ENCODE data around the gene RHOJ. TPM values are rescaled to one million over a fixed set of nuclear protein-coding genes. Genes with fewer than 3 reads are reported as not detected.

Gene RHOJ
- total RNA-seq, 2 donors from 2014 or later = 5.9 to 11.2 TPM

DNA sequence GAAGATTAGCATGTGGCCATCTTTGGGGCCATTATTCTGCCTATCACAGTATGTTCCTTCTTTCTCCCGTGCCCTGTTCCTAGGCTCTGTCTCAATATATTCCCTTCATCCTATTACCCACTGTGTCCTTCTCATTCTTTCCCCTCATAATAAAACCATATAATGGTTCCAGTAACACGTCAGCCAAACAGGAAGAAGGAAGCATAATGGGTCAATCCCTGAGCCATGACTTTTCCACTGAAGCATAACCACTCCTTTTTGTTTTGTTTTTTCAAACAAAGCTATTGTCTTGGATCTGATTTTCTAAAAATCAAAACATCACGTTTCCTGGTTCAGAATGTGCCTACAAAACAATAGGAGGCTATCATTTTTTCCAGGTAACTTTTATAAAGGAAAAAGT, 21.3 kb upstream of the RHOJ start:
- Histone ChIP-seq H3K9me3 (no peaks in the 10 kb centered on the region), H3K27ac (peak overlapping the region in 1 of 2 donors; percentile 22), H3K4me1 (no peaks in the 10 kb centered on the region), H3K4me3 (no peak overlapping the region), H3K36me3 (no peaks in the 10 kb centered on the region), H3K27me3 (no peaks in the 10 kb centered on the region)
- DNase-seq (ENCODE audit: low spot score) = no peak
- TF ChIP-seq, protein P1, sequence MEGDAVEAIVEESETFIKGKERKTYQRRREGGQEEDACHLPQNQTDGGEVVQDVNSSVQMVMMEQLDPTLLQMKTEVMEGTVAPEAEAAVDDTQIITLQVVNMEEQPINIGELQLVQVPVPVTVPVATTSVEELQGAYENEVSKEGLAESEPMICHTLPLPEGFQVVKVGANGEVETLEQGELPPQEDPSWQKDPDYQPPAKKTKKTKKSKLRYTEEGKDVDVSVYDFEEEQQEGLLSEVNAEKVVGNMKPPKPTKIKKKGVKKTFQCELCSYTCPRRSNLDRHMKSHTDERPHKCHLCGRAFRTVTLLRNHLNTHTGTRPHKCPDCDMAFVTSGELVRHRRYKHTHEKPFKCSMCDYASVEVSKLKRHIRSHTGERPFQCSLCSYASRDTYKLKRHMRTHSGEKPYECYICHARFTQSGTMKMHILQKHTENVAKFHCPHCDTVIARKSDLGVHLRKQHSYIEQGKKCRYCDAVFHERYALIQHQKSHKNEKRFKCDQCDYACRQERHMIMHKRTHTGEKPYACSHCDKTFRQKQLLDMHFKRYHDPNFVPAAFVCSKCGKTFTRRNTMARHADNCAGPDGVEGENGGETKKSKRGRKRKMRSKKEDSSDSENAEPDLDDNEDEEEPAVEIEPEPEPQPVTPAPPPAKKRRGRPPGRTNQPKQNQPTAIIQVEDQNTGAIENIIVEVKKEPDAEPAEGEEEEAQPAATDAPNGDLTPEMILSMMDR (IDR thresholded peaks at IDR 0.05) = no peak

DNA sequence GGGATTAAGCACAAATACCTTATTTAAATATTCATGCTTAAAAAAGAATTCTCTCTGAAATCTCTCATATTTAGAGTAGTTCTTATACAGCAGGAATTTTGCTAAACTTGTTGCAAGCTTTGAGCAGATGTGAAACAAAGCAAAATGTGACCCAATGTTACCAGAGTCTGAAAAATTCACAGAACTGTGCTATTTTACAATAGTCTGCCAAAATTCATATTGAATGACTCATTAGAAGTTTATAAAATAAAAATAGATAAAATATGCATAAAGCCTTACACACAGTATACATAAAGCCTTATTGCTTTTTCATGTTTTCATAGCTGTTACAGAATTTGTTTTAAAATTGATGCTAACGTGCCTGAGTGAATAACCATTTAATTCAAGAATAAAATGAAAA, 17.8 kb upstream of the RHOJ start:
- no peaks in the 10 kb centered on the region for H3K27me3 ChIP-seq
- H3K4me3 ChIP-seq = no peak overlapping the region
- TF ChIP-seq, protein P1 (IDR thresholded peaks at IDR 0.05) = no peak
- no peaks in the 10 kb centered on the region for H3K4me1 ChIP-seq
- H3K27ac ChIP-seq = no peak overlapping the region
- DNase-seq (ENCODE audit: low spot score) = no peak
- H3K36me3 ChIP-seq = no peaks in the 10 kb centered on the region
- no peaks in the 10 kb centered on the region for H3K9me3 ChIP-seq

DNA sequence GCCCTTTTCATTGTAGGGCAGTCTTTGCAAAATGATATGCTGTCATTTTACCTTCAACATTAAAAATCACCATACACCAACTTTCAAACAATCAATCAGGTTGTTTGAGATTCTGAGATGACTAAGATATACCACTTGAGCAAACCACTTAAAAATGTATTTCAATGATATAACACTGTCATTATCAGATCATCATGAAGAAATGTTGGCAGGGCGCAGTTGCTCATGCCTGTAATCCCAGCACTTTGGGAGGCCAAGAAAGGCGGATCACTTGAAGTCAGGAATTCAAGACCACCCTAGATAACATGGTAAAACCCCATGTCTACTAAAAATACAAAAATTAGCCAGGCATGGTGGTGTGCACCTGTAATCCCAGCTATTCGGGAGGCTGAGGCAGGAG, 13.0 kb upstream of the RHOJ start:
- no peak for DNase-seq (ENCODE audit: low spot score)
- no peaks in the 10 kb centered on the region for H3K27me3 ChIP-seq
- no peak overlapping the region for H3K27ac ChIP-seq
- no peak overlapping the region for H3K4me3 ChIP-seq
- H3K36me3 ChIP-seq = no peaks in the 10 kb centered on the region
- H3K9me3 ChIP-seq = no peaks in the 10 kb centered on the region
- no peaks in the 10 kb centered on the region for H3K4me1 ChIP-seq
- TF ChIP-seq, protein P1 (IDR thresholded peaks at IDR 0.05) = no peak

DNA sequence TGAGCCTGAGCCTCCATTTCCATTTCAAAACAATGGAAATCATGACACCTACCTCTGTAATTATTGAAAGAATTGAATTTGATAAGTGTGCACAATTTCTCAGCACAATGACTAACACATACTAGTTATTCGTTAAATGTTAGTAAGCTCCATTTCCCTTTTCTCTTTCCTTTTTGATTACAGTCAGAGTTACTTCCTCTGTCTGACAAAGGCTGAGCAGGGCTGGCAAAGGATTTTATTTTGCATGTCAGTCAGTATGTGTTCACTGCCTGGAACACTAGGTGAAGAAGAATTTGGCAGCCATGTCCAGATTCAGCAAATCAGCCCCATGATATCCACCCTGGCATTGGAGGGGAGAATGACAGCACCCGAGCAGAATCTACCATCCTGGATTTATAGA, 12.2 kb upstream of the RHOJ start:
- Histone ChIP-seq H3K9me3 (no peaks in the 10 kb centered on the region), H3K27ac (peak overlapping the region in 1 of 2 donors; percentile 51), H3K4me3 (no peak overlapping the region), H3K36me3 (no peaks in the 10 kb centered on the region), H3K27me3 (no peaks in the 10 kb centered on the region), H3K4me1 (no peaks in the 10 kb centered on the region)
- TF ChIP-seq, protein P1 (IDR thresholded peaks at IDR 0.05) = no peak
- DNase-seq (ENCODE audit: low spot score) = no peak

DNA sequence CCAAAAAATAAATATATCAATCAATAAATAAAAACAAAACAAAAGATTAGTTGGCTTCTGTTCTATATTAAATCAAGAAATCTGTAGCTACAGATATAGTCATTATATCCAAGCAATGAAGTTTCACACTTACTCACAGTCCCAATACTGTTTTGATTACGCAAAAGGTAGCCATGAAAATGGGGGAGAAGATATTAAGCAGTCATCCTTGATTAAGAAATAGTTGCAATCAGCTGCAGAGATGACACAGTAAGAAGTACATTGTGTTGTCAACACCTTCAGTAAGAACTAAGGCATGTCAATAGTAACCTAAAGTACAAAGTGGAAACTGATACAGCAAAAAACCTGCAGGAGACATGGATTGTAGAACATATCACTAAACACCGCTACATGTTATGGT, 11.0 kb upstream of the RHOJ start:
- DNase-seq (ENCODE audit: low spot score) = no peak
- no peak overlapping the region for H3K27ac ChIP-seq
- TF ChIP-seq, protein P1 (IDR thresholded peaks at IDR 0.05) = no peak
- H3K9me3 ChIP-seq = no peaks in the 10 kb centered on the region
- H3K4me1 ChIP-seq = no peaks in the 10 kb centered on the region
- H3K27me3 ChIP-seq = no peaks in the 10 kb centered on the region
- H3K4me3 ChIP-seq = no peak overlapping the region
- H3K36me3 ChIP-seq = no peaks in the 10 kb centered on the region

DNA sequence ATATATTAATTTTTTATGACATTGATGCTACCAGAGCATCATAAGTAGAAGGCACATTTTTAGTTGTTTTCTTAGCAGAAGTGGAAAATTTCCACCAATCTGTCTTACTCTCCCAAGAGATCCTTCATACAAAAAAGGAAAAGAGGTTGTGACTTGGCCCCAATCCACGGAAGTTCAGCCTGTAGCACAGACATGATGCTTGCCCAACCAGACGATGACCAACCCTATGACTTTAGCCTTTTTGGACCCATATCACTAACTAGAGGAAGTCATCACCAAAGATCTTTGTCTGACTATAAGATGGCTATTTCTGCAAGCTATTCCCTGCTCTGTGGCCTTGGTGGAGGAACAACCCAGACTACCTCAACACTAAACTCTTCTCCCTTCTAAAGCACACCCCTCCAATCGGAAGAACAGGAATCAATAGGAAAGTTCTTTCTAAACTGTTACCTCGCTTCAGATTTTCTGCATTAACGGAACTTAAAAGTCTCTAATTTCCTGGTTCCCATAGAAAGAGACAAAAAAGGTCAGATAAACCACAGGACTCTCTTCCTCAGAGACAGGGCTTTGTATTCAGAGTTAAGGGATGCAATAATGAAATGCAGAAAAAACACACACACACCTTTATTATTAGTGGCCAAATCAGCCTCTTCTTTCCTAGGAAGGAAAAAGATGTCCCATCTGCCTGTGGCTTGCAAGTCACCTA, 4.1 kb upstream of the RHOJ start:
- peaks cover 0 to 17% of the 10 kb centered on the region in 2 donors for H3K4me1 ChIP-seq
- no peak overlapping the region for H3K27ac ChIP-seq
- TF ChIP-seq, protein P1 (IDR thresholded peaks at IDR 0.05) = no peak
- H3K4me3 ChIP-seq = no peak overlapping the region
- no peaks in the 10 kb centered on the region for H3K36me3 ChIP-seq
- DNase-seq (ENCODE audit: low spot score) = no peak
- H3K9me3 ChIP-seq = no peaks in the 10 kb centered on the region
- no peaks in the 10 kb centered on the region for H3K27me3 ChIP-seq

All from right atrium auricular region (tissue), 2 donors.